ENCODE data around the gene RNASE7.
"Not testable (repeated sequence)": the region's sequence is repeated elsewhere in the genome, so short reads cannot be mapped to it uniquely, and the experiment has no call there.

RNASE7 gene, protein sequence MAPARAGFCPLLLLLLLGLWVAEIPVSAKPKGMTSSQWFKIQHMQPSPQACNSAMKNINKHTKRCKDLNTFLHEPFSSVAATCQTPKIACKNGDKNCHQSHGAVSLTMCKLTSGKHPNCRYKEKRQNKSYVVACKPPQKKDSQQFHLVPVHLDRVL

DNA sequence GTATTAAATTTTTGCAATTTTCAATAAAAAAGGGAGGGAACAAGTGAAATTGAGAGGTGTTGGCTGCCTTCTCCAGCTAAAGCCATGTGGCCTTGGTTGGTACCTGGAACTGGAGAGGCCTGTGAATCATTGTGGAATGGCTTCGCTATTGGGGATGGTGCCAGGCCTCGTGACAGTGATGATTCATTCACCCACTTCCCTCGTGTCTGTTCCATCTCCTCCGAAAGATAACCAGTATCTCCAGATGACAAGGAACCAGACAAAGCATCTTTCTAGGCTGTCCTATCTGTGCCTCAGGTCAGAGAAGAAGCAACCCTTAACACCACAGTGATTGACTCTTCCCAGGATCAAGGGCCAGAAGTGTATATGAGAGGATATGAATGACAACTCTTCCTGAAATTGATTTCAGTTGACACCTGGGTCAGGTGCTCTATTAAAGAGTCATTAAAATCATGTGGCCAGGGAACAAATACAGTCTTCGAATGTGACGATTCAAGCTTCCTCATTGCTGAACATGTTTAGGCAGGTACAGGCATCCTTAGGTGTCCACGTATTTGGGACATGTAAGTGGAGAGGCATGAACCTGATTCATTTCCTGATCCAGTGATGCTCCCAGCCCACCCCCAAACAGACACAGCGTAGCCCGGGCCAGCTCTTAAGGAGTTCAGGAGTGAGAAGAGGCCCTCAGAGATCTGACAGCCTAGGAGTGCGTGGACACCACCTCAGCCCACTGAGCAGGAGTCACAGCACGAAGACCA is at the start of gene RNASE7:
TSS of gene RNASE7 (plus strand) at position 687 of the 758 bp plus-strand sequence. CDS start 631 bp downstream, outside the sequence.
- no peak for DNase-seq

DNA sequence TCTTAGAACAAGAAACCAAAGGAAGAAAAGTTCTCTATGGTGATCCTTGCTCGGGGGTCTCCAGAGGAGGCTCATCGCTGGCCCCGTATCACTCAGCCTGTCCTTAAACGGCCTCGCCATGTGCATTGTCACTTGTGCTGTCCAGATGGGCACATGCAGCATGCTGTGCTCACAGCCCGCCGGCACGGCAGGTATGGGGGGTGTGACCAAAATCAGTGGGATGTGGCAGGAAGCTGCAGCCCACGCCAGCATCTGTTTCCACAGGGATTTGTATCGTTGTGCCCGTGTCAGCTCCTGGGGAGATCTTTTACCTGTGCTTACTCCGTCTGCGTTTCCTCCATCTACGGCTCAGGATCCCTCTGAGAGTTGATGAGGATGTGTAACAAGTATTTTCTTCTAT is 45.6 kb upstream of the RNASE7 start:
- no peak for DNase-seq

DNA sequence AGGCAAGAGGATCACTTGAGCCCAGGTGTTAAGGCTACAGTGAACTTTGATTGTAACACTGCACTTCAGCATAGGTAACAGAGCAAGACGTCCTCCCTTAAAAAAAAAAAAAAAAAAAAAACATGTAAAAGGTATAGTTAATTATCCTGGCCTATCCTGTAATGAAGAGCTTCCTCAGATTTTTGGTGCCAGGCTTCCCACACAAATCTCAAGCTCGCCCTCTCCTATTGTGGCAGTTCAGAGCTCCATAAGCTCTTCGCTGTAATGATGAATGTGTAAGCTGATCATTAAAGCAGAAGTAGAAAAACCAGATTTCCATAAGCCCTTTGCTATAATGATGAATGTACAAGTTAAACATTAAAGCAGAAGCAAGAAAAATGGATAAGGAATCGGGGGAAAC is 45.0 kb upstream of the RNASE7 start:
- DNase-seq: no peak

GRCh38 chr14:20997564-20997963 is 44.6 kb upstream of the RNASE7 start:
- no peak for DNase-seq

GRCh38 chr14:20998139-20998538 is 44.0 kb upstream of the RNASE7 start:
- no peak for DNase-seq

DNA sequence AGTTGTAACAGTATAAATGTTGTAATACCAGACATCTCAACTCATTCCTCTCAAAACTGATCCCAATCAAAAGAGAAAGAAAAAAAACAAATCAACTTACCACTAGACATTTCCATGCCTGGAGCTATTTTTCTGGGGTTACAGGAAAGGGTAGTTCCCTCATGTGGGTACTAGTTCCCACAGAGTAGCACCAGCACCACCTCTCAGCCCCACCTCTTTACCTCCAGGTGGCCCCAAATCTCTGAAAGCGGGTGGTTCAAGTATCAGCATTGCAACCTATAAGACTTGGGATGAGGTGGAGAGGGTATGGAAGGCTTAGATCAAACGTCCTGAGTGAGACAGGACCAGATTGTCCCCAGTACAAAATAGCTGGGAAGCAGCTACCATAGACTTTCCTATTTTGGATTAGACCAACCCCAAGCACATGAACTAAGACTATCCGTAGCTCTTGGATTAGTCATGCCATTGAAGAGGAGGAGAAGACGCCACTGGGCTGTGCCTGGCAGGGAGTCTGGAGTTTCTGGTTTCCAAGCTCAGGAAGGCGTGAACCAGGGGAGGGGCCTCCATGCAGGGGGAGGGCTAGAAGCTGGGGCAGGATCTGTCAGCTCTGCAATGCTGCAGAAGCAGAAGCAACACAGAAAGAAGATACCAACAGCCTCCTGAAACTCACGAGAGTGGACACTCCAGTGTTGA is 43.3 kb upstream of the RNASE7 start, which contains the start of gene SLC39A2:
TSS of gene SLC39A2 (plus strand) at position 620 of the 693 bp plus-strand sequence. CDS start 154 bp downstream, outside the sequence.
- no peak for DNase-seq

GRCh38 chr14:20999591-20999990 is 42.6 kb upstream of the RNASE7 start:
- DNase-seq: no peak

GRCh38 chr14:21001218-21001617 is 40.9 kb upstream of the RNASE7 start:
- no peak for DNase-seq

- no peak for DNase-seq
Measured at GRCh38 chr14:21003788-21004346, 38.3 kb upstream of the RNASE7 start.

GRCh38 chr14:21009721-21010120 is 32.4 kb upstream of the RNASE7 start:
- DNase-seq: not testable (repeated sequence)

DNA sequence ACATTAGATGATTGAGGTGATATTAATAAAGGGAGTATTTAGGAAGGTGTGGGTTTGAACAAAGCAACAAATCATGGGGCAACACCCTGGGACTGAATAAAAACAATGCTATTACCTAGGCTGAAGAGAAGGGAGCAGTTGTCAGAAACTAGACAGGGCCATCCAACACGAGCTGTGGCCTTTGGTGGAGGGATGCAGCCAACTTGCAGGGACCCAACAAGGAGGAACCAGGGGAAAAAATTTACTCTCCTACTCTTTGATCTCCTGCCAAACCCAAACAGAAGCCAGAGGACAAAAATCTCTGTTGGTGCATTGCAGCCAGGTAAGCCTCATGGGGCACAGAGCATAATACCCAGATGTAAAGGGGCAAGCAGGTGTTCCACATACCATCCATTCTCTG is 31.0 kb upstream of the RNASE7 start:
- DNase-seq: no peak

DNA sequence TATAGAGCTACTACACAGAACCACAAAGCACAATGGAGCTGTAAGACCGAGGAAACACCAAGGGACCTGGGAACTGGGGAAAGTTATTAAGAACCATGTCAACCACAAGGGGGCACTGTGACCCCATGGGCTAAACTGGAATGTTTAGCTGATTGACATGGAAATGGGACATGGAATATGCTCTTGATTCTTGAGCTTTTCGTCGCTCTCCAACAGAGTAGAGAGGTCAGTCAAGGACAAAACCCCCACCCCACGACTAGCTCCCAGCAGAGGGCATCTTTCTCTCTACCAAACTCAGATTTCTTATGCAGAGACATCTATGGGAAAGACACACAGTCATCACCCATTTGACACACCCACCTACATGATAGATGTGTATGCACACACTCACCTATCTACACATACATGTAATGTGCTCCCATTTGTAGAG is 27.4 kb upstream of the RNASE7 start:
- DNase-seq: peak; percentile 89 to 91

GRCh38 chr14:21015312-21015711 is 26.9 kb upstream of the RNASE7 start:
- DNase-seq: no peak

GRCh38 chr14:21016413-21017190 is 25.6 kb upstream of the RNASE7 start:
- no peak for DNase-seq

GRCh38 chr14:21017528-21018245 is 24.5 kb upstream of the RNASE7 start:
- DNase-seq: no peak

DNA sequence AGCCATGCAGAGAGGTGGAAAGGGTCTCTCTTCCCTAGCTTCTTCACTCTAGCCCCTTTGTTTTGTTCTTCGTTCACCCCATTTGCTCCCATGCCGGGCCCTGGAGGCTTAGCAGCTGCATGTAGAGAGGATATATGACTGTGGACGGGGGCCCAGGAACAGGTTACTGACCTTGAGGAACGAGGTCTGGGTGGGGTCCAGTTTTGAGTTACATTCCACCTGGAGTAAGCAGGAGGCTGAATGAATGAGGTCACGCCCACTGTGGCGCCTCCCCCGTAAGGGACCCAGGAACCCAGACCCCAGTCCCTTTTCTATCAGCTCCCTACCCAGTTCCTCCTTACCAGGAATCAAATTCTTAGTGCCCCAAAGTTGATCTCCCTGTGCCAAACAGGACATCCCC is 23.9 kb upstream of the RNASE7 start:
- no peak for DNase-seq

DNA sequence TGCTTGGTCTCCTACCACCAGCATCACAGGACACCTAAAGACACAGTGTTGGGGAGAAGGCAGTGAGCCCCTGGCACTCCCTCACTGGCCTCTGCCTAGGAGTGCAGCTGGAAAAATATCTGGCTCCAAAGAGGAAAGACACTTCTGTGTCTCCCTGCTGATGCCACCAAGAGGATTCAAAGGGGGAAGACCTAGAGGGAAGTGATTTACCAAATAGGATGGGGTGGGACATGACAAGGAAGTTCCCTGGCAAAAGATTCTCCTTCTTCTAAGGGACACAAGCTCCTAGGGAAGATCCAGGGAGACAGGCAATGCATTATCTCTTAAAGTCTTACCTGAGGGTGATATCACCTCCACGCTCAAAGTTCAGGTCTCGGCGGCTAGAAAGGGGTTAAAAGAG is 23.4 kb upstream of the RNASE7 start:
- no peak for DNase-seq

GRCh38 chr14:21019366-21019765 is 22.8 kb upstream of the RNASE7 start:
- no peak for DNase-seq

DNA sequence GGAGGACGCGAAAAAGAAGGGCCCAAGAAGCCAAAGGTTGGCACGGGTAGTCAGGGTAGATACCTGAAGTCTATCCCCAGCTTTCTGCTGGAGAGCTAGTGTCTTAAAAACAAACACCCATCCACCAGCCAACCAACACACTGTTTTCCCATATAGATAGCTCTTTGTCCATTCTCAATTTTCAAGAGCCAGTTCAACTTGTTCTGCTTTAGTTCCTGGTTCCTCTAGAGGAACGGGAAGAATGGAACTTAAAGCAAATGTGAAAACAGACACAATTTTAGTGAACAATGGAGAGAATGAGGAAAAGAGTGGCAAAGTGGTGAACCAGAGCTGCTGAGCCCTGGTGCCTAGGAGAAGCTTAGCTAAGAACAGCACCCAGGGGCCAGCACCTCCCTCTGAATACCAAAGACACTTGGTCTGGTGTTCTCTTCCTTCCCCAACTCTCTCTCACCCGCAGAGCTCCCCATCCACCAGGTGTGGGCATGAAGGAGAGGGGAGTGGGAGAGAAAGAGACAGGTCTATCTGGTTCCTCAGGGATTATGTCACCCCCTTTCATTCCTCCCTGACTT is 21.1 kb upstream of the RNASE7 start:
- no peak for DNase-seq

- no peak for DNase-seq
Measured at GRCh38 chr14:21022686-21023085, 19.5 kb upstream of the RNASE7 start.

GRCh38 chr14:21023174-21023573 is 19.0 kb upstream of the RNASE7 start:
- no peak for DNase-seq

All from SHP77 (cell line).